Measurements from ENCODE around the gene FILIP1L.
"Not testable (repeated sequence)": the region's sequence is repeated elsewhere in the genome, so short reads cannot be mapped to it uniquely, and the experiment has no call there.

Gene FILIP1L

DNA sequence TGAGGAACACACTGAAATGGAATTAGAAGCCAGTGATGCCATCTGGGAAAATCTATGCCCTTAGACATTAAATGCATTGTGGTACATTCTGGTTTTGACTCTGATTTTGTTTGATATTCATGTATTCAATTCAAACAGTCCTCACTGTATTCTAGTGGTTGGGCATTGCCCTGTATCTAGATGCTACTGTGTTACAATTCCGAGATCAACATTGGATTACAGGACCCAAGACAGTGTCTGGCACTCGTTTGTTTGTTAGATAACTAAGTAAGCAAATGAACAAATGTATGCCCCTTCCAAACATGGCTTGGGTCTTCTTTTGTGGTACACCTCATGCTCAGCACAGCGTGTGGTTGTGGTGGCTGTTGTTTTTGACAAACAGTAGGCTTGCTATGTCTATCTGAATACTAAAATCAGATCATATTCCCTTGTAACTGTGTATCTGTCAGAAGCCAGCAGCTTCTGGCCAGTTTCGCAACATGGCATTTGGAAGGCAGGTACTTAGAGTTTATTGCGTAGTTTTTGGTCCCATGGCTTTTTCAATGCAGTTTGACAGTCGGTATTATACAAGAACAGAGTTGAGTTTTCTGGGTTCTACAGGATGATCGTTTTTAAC is 5.7 kb downstream of the FILIP1L start:
- Mint-ChIP-seq H3K9me3 (no peaks in the 10 kb centered on the region), H3K4me3 (no peak overlapping the region), H3K27me3 (no peaks in the 10 kb centered on the region), H3K36me3 (peaks cover 5% of the 10 kb centered on the region), H3K27ac (no peak overlapping the region), H3K4me1 (peaks cover 20% of the 10 kb centered on the region)

- no peak overlapping the region for H3K27ac Mint-ChIP-seq
- no peak overlapping the region for H3K4me3 Mint-ChIP-seq
- no peaks in the 10 kb centered on the region for H3K27me3 Mint-ChIP-seq
- no peaks in the 10 kb centered on the region for H3K9me3 Mint-ChIP-seq
- H3K36me3 Mint-ChIP-seq, result peaks cover 7% of the 10 kb centered on the region
- peaks cover 20% of the 10 kb centered on the region for H3K4me1 Mint-ChIP-seq
Measured at GRCh38 chr3:100107221-100107814, 7.0 kb downstream of the FILIP1L start.

DNA sequence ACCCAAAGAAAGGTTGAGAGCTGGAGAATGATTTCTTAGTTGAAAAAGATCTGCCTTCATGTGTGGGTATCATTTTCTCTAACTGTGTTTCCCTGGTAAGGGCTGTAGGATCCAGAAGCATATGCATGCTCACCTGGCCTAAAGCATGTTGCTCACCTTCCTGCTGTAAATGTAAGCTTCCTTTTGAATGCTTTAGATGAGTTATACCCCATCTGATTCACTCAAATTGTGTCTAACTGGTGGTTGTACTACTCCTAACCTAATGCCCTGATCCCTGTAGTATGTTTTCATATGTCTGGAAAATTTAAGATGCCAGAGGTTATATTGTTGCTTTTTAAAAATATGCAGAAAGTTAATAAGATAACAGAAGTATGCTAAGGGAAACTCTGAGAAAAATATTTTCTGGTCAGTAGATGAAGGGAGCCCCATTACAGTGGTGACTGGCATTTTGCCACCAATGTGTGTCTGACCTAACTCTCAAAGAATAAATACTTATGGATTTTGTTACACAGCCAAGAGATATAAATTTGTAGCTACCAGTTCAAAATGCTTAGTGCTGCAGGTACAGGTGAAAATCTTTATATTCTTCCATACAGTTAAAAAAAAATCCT is 7.7 kb downstream of the FILIP1L start:
- no peaks in the 10 kb centered on the region for H3K9me3 Mint-ChIP-seq
- H3K4me1 Mint-ChIP-seq, result peaks cover 20% of the 10 kb centered on the region
- peak overlapping the region; percentile 17 for H3K27ac Mint-ChIP-seq
- no peak overlapping the region for H3K4me3 Mint-ChIP-seq
- H3K27me3 Mint-ChIP-seq, result no peaks in the 10 kb centered on the region
- peaks cover 7% of the 10 kb centered on the region for H3K36me3 Mint-ChIP-seq

GRCh38 chr3:100106094-100106493 is 8.2 kb downstream of the FILIP1L start:
- Mint-ChIP-seq H3K27me3 (no peaks in the 10 kb centered on the region), H3K4me1 (peaks cover 20% of the 10 kb centered on the region), H3K36me3 (peaks cover 8% of the 10 kb centered on the region), H3K27ac (peak overlapping the region; percentile 92), H3K4me3 (no peak overlapping the region), H3K9me3 (no peaks in the 10 kb centered on the region)

- Mint-ChIP-seq H3K9me3 (no peaks in the 10 kb centered on the region), H3K4me1 (peaks cover 20% of the 10 kb centered on the region), H3K4me3 (no peak overlapping the region), H3K27me3 (no peaks in the 10 kb centered on the region), H3K36me3 (peaks cover 11% of the 10 kb centered on the region), H3K27ac (peak overlapping the region; percentile 92)
Measured at GRCh38 chr3:100105501-100105900, 8.8 kb downstream of the FILIP1L start.

GRCh38 chr3:100104817-100105413 is 9.4 kb downstream of the FILIP1L start:
- H3K9me3 Mint-ChIP-seq, result no peaks in the 10 kb centered on the region
- H3K4me1 Mint-ChIP-seq, result peaks cover 20% of the 10 kb centered on the region
- peaks cover 10% of the 10 kb centered on the region for H3K36me3 Mint-ChIP-seq
- peak overlapping the region; percentile 92 for H3K27ac Mint-ChIP-seq
- H3K27me3 Mint-ChIP-seq, result no peaks in the 10 kb centered on the region
- no peak overlapping the region for H3K4me3 Mint-ChIP-seq

DNA sequence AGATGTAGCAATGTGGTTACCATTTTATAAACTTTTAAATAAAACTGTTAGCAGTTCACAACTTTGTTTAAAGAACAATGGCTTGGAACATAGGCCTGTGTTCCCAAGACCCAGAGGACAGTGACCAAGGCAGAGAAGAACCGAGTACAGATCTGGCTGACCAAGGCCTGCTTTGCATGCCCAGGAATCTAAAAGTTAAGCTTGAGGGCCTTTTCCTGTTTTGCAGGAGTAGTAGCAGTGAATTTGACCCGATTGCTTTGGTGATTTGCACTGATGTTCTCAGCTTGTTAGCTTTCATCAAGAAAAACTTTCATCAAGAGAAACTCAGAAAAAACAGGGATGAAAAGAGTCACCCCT is 9.9 kb downstream of the FILIP1L start:
- Mint-ChIP-seq H3K4me1 (peaks cover 20% of the 10 kb centered on the region), H3K36me3 (peaks cover 14% of the 10 kb centered on the region), H3K9me3 (no peaks in the 10 kb centered on the region), H3K27ac (no peak overlapping the region), H3K4me3 (no peak overlapping the region), H3K27me3 (no peaks in the 10 kb centered on the region)

GRCh38 chr3:100103558-100104441 is 10.5 kb downstream of the FILIP1L start:
- H3K36me3 Mint-ChIP-seq, result peaks cover 14% of the 10 kb centered on the region
- H3K9me3 Mint-ChIP-seq, result no peaks in the 10 kb centered on the region
- H3K27me3 Mint-ChIP-seq, result no peaks in the 10 kb centered on the region
- no peak overlapping the region for H3K4me3 Mint-ChIP-seq
- H3K4me1 Mint-ChIP-seq, result peaks cover 20% of the 10 kb centered on the region
- H3K27ac Mint-ChIP-seq, result no peak overlapping the region

DNA sequence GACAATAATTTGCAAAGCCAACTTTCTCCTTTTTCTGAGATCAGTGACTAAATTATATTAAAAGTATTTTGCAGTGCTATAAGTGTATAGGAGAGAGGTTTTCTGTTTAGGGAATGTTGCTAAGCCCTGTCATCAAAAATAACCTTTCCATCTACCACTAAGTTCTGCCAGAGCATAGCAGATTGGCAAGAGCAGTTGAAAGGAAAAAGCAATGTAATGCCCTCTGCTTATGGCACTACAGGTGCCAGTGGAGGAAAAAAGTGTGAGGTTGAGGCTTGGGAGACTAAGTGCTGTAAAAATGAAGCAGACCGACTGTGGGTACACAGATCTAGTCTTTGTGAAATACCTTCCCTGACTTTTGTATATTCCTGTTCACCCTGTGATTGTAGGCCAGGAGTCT is 11.5 kb downstream of the FILIP1L start:
- Mint-ChIP-seq H3K4me3 (no peak overlapping the region), H3K27me3 (no peaks in the 10 kb centered on the region), H3K9me3 (no peaks in the 10 kb centered on the region), H3K27ac (no peak overlapping the region), H3K4me1 (peaks cover 20% of the 10 kb centered on the region), H3K36me3 (peaks cover 14% of the 10 kb centered on the region)

DNA sequence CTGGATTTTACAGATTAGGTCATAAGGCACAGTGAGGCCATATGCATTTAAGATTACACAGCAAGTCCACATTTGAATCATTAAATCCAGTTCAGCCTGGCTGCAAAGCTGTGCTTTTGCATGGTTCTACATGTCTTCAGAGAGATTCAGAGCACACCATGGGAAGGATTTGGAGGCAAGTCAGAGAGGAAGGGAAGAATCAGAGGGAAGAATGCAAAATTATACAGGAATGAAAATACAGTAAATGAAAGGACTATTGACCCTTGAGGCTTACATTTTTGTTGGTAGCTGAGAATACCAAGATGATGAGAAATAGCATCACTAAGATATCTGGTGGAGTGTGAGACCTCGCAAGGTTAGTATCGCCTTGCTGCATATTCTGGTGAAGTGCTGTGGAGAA is 13.9 kb downstream of the FILIP1L start:
- peaks cover 9% of the 10 kb centered on the region for H3K4me1 Mint-ChIP-seq

DNA sequence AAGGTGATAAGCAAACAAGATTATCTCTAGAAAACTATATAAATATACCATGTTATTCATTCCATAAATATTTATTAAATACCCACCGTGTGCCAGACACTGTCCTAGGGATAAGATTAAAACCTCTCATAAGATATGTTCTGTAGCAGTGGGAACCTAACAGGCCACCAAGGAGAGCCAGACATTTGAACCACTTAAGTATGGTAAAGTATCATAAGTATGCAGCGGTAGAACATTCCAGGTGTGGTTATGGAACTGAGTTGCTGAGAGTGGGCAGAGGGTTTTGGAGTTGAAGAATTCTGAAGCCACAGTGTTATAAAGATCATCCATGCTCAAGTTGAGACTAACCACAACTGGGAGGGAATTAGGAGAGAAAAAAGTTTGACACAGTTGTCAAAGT is 14.7 kb downstream of the FILIP1L start:
- Mint-ChIP-seq H3K4me1 (peaks cover under 1% of the 10 kb centered on the region), H3K36me3 (peaks cover 18% of the 10 kb centered on the region), H3K27me3 (no peaks in the 10 kb centered on the region), H3K4me3 (no peak overlapping the region), H3K9me3 (no peaks in the 10 kb centered on the region), H3K27ac (no peak overlapping the region)

More for the DNA sequence above, 13.9 kb downstream of the FILIP1L start:
- no peaks in the 10 kb centered on the region for H3K9me3 Mint-ChIP-seq
- no peak overlapping the region for H3K27ac Mint-ChIP-seq
- peaks cover 16% of the 10 kb centered on the region for H3K36me3 Mint-ChIP-seq
- no peaks in the 10 kb centered on the region for H3K27me3 Mint-ChIP-seq
- no peak overlapping the region for H3K4me3 Mint-ChIP-seq

- Mint-ChIP-seq H3K36me3 (peaks cover 21% of the 10 kb centered on the region), H3K27ac (no peak overlapping the region), H3K27me3 (no peaks in the 10 kb centered on the region), H3K4me1 (no peaks in the 10 kb centered on the region), H3K4me3 (no peak overlapping the region), H3K9me3 (no peaks in the 10 kb centered on the region)
Measured at GRCh38 chr3:100098784-100099070, 15.6 kb downstream of the FILIP1L start.

DNA sequence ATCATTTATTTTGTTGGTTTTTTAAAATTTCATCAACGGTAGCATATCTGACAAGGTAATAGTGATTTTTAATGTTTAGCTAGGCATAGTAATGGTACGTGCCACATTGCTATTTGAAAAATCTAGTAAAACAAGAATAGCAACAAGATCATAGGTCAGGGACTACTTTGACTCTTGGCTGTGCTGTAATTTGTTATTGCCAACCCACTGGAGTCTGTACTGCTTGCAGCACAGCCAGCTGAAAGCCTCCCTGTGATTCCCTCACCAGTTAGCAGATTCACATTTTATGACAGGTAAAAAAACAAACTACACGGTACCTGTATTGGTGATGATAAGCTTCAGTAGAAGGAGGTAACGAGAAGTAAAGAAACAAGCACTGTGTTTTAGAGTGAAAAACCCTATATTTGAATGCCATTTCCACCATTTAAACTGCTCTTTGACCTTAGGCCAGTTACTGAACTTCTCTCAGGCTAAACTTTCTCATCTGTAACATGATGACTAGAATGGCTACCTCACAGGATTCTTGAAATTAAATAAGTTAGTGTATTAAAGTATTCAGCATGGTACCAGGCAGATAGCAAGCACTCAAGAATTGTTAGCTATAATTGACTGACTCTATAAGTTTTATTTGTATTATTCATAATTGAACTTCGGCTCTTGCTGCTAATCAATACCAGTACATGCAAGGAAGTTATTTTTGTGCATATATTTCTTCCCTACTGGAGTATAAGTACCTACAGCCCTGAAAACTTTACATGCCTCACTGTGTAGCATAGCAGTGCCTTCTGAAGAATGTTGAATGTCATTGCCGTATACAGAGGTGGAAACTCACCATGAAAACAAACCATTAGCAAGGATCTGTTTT is 16.1 kb downstream of the FILIP1L start:
- H3K4me3 Mint-ChIP-seq, result no peak overlapping the region
- no peaks in the 10 kb centered on the region for H3K4me1 Mint-ChIP-seq
- no peaks in the 10 kb centered on the region for H3K27me3 Mint-ChIP-seq
- peaks cover 21% of the 10 kb centered on the region for H3K36me3 Mint-ChIP-seq
- H3K27ac Mint-ChIP-seq, result no peak overlapping the region
- no peaks in the 10 kb centered on the region for H3K9me3 Mint-ChIP-seq

DNA sequence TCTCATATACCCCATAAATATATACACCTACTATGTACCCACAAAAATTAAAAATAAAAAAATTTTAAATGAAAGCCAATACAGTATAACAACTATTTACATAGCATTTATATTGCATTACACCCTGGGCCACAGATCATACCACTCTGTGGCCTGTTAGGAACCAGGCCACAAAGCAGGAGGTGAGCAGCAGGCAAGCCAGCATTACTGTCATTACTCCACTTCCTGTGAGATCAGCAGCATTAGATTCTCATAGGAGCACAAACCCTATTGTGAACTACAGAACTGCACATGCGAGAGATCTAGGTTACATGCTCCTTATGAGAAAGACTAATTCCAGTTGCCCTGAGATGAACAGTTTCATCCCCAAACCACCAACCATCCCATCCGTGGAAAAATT is 17.4 kb downstream of the FILIP1L start:
- Mint-ChIP-seq H3K4me1 (no peaks in the 10 kb centered on the region), H3K27me3 (no peaks in the 10 kb centered on the region), H3K27ac (no peak overlapping the region), H3K36me3 (peaks cover 19% of the 10 kb centered on the region), H3K9me3 (no peaks in the 10 kb centered on the region), H3K4me3 (no peak overlapping the region)

DNA sequence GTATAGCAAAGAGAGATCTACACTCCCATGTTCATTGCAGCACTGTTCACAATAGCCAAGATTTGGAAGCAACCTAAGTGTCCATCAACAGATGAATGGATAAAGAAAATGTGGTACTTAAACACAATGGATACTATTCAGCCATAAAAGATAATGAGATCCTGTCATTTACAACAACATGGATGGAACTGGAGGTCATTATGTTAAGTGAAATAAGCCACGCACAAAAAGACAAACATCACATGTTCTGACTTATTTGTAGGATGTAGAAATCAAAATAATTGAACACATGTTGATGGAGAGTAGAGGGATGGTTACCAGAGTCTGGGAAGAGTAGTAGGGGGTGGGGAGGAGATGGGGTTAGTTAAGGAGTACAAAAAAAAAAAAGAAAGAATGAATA is 18.0 kb downstream of the FILIP1L start:
- not testable (repeated sequence) for H3K27ac Mint-ChIP-seq

More for the DNA sequence above, 18.0 kb downstream of the FILIP1L start:
- H3K27me3 Mint-ChIP-seq, H3K9me3 Mint-ChIP-seq, H3K4me1 Mint-ChIP-seq, H3K4me3 Mint-ChIP-seq: not testable (repeated sequence)
- H3K36me3 Mint-ChIP-seq, result peaks cover 19% of the 10 kb centered on the region
